GM19351 (cell line): Measurements from ENCODE around the gene ARSA.
A peak's percentile ranks its signal among the peaks of the same experiment; 100 is the strongest.
"Not testable (repeated sequence)": the region's sequence is repeated elsewhere in the genome, so short reads cannot be mapped to it uniquely, and the experiment has no call there.

ENCODE experiments used
- ATAC-seq: cut with Tn5 transposase; IDR thresholded peaks from one replicate; pipeline ENCODE4 v1.9.1; 2021; ENCODE audit warnings: mild to moderate bottlenecking, moderate library complexity; ENCODE audit not compliant: unreplicated experiment

ARSA gene

GRCh38 chr22:50624347-50625130 lies 3.4 kb downstream of the ARSA start:
- no peak for ATAC-seq

- no peak for ATAC-seq
Measured at GRCh38 chr22:50622723-50623327, 5.1 kb downstream of the ARSA start.

- ATAC-seq: no peak
Measured at GRCh38 chr22:50621948-50622722, 5.8 kb downstream of the ARSA start.

- ATAC-seq: peak; percentile 43
Measured at GRCh38 chr22:50621356-50621880, 6.5 kb downstream of the ARSA start.

- peak; percentile 45 for ATAC-seq
Measured at GRCh38 chr22:50620593-50621355, 7.2 kb downstream of the ARSA start.

GRCh38 chr22:50614296-50614695 lies 13.7 kb downstream of the ARSA start:
- not testable (repeated sequence) for ATAC-seq

- no peak for ATAC-seq
Measured at GRCh38 chr22:50613291-50613981, 14.5 kb downstream of the ARSA start.

GRCh38 chr22:50612528-50613221 lies 15.3 kb downstream of the ARSA start:
- ATAC-seq: no peak

- ATAC-seq: no peak
Measured at GRCh38 chr22:50612168-50612527, 15.8 kb downstream of the ARSA start.

- no peak for ATAC-seq
Measured at GRCh38 chr22:50611341-50612060, 16.5 kb downstream of the ARSA start.

- no peak for ATAC-seq
Measured at GRCh38 chr22:50610581-50610980, 17.4 kb downstream of the ARSA start.

GRCh38 chr22:50610041-50610451 lies 17.9 kb downstream of the ARSA start:
- ATAC-seq: no peak

- ATAC-seq: no peak
Measured at GRCh38 chr22:50609599-50609998, 18.4 kb downstream of the ARSA start.

GRCh38 chr22:50608996-50609395 lies 19.0 kb downstream of the ARSA start:
- ATAC-seq: no peak

GRCh38 chr22:50608058-50608840 lies 19.7 kb downstream of the ARSA start:
- ATAC-seq: not testable (repeated sequence)

GRCh38 chr22:50607659-50608020 lies 20.3 kb downstream of the ARSA start:
- ATAC-seq: no peak

GRCh38 chr22:50606946-50607658 lies 20.9 kb downstream of the ARSA start:
- no peak for ATAC-seq
